ENCODE results near the gene CAPN15.

Gene CAPN15

DNA sequence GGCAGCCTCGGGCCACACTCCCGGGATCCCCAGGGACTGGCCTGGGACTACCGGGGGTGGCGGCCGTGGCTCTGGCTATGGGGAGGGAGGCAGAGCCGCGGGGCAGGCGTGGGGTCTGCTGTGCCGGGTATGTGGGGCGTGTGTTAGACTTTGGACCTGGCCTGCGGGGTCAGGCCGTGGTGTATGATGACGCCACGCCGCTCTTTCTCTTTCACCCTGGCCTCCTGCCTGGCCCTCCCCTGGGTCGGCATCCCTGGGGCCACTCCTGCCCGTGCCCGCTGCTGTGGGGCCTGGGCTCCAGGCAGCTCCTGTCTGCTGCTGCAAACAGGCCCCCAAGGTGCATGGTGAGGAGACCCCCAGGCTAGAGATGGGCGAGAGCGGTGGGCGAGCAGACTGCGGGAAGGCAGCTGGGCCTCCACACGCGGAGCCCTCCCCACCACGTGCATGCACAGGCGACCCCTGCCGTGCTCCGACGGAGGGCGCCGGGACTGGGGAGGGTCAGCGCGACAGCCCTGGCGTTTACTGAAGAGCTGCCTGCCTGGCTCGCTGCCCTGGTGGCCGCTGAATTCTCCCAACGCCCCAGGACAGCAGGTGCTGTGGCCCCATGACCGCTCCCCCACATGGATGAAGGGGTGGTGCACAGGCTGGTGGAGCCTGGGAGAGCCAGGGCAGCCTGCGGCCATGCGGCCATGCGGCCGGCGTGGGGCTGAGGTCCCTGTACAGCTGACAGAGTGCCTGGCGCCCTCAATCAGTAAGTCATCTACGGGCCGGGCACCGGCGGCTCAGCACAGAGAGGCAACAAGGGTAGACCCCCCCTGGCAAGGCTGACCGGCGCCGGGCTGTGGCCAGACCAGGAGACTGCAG is 16.0 kb downstream of the CAPN15 start:
- DNase-seq (ENCODE audit: low read depth in 2 of 3, low spot score in 2 of 3), result no peak

DNA sequence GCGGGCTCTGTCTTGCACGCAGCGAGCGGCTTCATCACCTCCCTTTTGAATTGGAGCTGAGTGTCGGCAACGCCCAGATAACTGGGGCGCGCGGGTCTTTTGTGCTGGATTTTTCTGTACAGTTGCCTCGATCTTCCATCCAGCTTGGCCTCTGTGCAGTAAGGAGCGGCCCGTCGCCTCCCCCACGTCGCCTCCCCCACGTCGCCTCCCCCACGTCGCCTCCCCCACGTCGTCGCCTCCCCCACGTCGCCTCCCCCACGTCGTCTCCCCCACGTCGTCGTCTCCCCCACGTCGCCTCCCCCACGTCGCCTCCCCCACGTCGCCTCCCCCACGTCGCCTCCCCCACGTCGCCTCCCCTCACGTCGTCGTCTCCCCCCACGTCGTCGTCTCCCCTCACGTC is 17.0 kb downstream of the CAPN15 start:
- no peak for DNase-seq (ENCODE audit: low read depth in 2 of 3, low spot score in 2 of 3)

DNA sequence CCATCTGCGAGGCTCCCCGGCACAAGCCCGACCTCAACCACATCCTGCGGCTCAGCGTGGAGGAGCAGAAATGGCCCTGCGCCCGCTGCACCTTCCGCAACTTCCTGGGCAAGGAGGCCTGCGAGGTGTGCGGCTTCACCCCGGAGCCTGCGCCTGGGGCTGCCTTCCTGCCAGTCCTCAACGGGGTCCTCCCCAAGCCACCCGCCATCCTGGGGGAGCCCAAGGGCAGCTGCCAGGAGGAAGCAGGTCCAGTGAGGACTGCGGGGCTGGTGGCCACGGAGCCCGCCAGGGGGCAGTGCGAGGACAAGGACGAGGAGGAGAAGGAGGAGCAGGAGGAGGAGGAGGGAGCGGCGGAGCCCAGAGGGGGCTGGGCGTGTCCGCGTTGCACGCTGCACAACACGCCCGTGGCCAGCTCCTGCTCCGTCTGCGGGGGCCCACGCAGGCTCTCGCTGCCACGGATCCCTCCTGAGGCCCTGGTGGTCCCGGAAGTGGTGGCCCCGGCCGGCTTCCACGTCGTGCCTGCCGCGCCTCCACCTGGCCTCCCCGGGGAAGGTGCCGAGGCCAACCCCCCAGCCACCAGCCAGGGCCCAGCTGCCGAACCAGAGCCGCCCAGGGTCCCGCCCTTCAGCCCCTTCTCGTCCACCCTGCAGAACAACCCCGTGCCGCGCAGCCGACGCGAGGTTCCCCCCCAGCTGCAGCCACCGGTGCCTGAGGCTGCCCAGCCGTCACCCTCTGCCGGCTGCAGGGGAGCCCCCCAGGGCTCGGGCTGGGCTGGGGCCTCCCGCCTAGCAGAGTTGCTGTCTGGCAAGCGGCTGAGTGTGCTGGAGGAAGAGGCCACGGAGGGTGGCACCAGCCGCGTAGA is 19.6 kb downstream of the CAPN15 start:
- DNase-seq (ENCODE audit: low read depth in 2 of 3, low spot score in 2 of 3), result no peak

DNA sequence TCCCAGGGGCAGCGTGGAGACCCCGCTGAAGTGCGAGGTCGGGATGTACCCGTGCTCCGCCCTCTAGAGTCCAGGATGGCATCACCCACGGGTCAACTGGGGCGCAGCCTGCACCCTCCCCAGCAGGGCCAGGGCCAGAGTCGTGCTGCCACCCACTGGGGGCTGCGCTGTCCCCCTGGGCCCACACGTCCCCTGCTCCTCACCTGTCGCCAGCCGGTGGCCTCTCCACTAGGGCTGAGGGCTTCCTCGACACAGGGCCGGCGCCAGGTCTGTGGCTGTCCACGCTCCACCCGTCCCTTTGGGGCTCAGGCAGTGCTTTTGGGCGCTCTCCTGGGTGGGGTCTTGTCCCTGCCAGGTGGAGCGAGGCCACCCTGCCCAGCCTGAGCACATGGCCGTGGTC is 21.1 kb downstream of the CAPN15 start:
- no peak for DNase-seq (ENCODE audit: low read depth in 2 of 3, low spot score in 2 of 3)

DNA sequence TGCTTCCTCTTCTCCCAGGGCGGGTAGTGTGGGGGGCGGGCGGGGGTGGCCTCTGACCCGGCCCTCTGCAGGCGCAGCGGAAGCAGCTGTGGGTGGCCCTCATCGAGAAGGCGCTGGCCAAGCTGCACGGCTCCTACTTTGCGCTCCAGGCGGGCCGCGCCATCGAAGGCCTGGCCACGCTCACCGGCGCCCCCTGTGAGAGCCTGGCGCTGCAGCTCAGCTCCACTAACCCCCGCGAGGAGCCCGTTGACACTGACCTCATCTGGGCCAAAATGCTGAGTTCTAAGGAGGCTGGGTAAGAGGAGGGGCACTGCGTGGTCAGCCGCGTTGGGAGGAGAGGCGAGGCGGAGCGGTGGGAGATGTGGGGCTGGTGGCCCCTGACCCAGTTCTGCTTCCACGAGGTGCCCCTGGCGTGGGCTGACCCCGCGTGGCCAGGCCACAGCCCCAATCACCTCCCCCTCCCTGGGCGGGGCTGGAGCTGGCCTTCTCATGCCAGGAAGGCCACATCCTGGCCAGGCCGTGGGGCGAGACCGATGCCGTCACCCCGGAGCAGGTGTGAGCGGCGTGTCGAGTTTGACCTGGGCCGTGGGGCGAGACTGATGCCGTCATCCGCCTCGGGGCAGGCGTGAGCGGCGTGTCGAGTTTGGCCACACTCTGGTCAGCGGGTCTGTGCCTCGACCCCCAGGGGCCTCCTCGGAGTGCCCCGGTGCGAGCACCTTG is 22.2 kb downstream of the CAPN15 start:
- DNase-seq (ENCODE audit: low read depth in 2 of 3, low spot score in 2 of 3), result no peak

DNA sequence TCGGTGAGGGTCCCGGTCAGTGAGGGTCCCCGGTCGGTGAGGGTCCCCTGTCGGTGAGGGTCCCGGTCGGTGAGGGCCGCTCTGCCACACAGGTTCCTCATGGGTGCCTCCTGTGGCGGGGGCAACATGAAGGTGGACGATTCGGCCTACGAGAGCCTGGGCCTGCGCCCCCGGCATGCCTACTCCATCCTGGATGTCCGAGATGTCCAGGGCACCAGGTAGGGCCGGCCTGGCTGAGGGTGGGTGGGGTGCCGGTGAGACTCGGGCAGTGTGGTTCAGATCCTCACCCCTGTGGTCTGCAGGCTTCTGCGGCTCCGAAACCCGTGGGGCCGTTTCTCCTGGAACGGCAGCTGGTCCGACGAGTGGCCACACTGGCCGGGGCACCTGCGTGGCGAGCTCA is 23.7 kb downstream of the CAPN15 start:
- no peak for DNase-seq (ENCODE audit: low read depth in 2 of 3, low spot score in 2 of 3)

DNA sequence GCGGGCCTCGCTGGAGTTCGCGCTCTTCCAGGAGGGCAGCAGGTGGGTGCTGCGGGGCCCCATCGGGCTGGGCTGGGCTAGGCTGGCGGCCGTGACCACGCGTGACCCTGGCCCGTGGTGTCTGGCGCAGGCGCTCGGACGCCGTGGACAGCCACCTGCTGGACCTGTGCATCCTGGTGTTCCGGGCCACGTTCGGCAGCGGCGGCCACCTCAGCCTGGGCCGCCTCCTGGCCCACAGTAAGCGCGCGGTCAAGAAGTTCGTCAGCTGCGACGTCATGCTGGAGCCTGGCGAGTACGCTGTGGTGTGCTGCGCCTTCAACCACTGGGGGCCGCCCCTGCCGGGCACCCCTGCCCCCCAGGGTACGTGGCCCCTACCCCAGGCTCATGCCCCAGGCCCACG is 24.7 kb downstream of the CAPN15 start:
- no peak for DNase-seq (ENCODE audit: low read depth in 2 of 3, low spot score in 2 of 3)

DNA sequence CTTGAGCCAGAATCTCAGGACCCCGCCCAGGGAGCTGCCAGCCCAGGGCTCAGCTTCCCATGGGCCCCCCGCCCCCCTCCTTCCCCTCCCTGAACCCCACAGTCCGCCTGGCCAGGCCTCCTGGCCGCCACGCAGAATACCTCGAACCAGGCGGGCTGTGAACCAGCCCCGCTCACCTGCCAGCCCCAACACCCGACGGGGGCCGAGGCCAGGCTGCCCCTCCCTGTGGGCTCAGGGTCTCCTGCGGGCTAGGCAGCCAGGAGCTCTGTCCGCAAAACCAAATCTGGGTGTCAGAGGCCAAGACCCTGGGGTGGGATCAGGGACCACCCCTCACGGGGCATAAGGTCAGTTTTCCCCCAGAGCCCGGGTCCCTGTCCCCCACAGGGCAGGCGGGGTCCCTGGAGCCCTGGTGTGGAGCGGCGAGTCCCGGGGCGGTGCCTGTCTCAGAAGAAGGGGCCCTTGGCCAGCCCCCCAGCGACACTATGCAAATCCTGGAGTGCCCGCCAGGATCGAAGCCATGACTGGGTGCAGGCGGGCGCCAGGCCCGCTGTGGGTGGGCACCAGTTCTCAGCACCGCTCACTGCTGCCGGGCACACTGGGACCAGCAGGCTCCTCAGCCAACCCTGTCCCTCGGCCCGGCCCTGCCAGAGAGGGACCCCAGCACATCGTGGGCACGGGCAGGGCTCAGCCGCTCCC is 26.2 kb downstream of the CAPN15 start:
- no peak for DNase-seq (ENCODE audit: low read depth in 2 of 3, low spot score in 2 of 3)

DNA sequence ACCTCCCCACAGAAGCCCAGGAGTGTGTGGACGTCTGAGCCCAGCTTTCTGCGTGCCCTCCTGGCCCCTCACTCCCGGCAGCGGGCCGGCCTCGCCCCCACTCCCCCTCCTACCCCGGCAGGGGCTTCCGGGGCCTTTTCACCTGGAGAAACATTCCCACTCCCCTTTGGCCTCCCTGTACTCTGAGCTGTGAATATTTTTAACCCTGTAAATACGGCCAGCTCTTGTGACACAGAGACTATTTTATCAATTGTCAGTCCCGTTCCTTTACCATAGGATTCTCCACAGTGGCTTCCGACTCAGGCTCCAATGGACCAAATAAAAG is 26.7 kb downstream of the CAPN15 start:
- DNase-seq (ENCODE audit: low read depth in 2 of 3, low spot score in 2 of 3), result no peak

DNA sequence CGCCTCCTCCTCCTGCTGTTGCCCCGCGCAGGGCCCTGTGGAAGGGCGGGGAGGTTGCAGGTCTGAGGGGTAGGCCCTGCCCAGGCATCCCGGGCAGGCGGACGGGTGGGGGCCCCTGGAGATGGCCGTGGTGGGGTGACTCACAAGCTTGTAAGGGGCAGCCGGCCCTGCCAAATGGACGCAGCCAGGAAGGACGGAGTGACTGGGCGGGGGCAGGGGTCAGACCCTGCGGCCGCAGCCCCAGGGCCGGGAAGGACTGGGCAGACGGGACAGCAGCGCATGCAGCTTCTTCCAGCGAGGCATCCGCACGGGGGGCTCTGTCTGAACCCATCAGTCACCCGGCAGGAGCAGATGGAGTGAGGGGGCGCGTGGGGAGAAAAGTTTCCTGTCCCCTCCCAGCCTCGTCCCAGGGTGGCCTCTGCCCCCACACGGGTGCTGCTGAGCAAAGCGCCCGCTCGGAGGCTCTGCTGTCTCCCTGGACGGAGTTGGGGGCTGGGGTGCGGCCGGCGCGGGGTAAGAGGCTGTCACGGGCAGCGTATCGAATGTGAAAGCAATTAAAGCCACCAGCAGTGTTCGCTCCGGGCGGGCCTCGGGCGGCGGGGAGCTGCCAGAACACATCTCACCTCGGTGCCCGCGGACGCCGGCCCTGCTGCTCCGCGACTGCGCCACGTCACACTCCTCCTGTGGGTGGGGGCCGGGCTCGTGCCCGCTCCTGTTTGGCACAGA is 27.3 kb downstream of the CAPN15 start:
- no peak for DNase-seq (ENCODE audit: low read depth in 2 of 3, low spot score in 2 of 3)

DNA sequence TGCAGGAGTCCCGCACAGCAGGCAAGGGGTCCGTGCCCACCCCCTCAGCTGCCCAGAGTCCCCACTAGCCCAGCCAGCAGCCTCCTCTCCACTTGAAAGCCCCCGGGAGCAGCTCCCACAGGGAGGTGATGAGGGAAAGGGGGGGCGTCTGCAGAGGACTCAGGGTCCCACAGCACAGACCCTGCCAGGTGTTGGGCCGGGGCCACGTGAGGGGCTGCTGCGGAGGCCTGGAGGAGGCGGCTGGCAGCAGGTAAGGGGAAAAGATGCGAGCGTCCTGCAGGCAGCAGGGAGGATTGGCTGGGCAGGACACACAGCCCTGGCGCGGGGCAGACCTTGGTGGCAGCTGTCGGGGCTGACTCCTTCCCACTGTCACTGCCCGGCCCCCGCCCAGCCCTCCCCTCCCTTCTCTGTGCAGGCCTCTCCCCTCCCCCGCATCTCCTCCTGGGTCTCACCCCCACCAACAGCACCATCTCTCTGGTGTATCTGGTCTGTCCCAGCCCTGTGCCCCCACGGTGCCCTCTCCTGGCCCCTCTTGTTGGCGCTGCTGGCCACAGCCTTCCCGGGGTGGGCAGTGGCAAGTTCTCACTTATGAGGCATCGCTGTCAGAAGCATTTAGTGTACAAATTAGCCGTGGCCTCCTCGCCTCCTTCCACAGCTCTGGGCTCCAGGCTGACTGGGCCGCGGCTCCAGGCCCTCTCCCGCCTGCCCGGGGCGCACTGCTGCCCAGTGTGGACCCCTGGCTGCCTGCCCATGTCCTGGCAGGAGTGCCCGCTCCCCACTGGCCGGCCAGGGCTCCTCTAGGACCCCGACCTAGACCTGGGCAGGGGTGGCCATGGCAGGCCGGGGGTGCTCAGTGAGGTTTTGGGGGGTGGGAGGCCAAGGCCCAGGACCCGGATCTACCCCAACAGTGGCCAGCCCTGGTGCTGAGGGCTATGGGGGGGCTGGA is 28.3 kb downstream of the CAPN15 start:
- DNase-seq (ENCODE audit: low read depth in 2 of 3, low spot score in 2 of 3), result no peak

DNA sequence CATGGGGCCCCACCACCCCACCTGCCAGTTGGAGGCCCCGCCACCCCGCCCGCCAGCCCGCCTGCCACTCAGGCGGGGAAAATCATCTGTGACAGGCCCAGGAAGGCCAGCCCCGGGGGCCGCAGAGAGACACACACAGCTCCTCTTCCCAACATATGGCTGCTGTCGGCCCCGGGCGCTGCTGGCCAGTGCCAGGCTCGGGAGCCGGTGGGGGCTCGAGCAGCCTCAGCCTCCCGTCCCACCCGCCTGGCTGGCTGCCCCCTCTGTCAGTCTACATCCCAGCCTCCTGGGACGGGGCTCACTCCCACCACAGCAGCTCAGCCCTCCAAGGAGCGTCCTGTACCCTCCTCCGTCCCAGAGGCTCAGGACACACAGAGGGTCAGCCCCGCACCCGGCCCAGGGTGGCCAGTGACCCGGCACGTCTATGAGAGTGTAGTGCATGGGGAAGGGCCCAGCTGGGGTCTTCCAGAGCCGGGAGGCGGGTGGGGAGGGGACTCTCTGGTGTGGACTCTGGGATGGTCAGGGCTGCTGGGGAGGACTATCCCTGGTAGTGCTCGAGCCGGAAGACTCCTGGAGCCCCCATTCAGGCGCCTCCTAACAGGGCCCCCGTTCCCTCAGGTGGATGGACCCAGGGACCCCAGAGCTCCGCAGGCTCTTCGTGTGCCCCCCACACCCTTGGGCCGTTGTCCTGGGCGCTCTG is 29.1 kb downstream of the CAPN15 start:
- DNase-seq (ENCODE audit: low read depth in 2 of 3, low spot score in 2 of 3), result no peak

DNA sequence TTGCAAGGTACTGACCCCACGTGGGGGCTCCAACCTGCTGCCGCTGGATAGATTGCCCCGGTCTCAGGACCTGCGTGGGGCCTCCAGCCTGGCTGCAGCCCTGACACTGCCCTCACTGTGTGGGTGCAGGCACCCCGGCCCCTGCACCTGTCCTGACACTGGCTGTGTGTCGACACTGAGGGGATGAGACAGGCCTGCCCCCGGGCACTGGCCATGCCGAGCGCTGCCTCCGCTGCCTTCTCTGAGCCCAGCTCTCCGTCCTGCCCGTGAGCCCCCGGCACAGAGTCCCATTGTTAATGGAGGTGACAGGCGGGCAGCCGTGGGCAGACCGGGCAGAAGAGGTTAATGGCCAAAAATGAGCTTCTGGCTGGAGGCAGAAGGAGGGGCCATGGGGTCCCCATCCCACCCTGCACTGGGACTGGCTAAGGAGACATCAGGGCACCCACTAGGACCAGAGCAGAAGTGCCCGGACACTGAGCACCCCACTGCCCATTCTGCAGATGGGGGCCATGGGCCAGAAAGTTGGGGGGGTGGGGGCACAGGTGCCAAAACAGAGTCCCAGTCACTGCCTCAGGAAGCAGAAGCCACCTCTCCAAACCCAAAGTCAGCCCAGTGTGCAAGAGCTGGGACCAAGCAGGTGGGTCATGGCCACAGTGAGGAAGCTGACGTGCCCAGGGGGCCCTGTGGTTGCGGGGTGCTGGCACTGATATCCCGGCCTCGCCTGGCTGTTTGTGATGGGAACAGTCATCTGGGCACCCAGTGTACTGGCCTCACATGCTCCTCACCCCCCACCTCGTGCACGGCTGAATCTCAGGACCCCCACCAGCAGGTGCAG is 30.2 kb downstream of the CAPN15 start:
- DNase-seq (ENCODE audit: low read depth in 2 of 3, low spot score in 2 of 3), result no peak

DNA sequence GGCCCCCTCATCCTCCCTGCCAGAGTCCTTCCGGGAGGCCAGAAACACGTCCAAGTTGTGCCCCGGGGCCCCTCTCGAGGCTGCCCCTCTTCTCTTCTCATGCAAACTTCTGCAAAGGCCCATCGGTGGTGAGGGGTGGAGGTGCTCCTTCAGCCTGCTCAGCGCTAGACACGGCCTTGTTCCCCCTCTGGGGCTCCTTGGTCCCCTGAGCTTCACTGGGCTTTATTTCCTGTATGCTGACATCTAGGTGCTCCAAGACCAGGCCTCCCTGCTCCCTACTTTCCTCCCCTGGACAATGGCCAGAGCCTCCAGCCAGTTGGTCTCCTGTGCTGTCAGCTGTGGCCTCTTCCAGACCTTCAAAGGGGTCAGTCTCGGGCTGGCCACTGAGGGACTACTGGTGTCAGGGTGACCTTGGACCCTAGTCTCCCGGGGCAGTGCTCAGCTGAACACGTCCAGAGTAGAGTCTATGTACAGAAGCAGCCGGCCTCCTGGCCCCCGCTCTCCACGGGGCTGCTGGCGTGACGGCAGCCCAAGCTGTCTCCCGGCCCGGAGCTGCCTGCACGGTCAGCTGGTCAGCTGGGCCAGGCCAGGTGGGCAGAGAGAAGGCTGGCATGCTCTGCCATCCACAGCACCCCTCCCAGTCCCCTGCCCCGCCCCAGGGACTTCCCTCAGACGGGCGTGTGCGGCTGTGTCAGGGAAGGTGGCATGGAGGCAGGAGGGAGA is 30.9 kb downstream of the CAPN15 start:
- DNase-seq (ENCODE audit: low read depth in 2 of 3, low spot score in 2 of 3), result no peak

DNA sequence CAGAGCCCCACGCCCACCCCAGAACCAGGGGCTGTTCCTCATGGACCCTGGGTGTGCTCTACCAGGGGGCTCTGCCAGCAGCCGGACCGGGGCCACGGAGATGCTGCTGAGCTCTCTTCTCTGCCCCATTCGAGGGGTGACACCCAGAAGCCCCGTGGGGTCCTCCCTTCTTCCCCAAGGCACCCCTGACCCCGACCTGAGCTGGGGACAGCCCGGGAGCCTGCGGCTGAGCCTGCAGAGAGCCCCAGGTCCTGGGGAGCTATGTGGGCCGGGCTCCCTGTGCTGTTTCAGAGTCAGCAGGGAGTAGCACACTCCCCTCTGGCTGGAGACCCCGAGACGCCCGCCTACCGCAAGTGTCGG is 31.5 kb downstream of the CAPN15 start:
- DNase-seq (ENCODE audit: low read depth in 2 of 3, low spot score in 2 of 3), result no peak

DNA sequence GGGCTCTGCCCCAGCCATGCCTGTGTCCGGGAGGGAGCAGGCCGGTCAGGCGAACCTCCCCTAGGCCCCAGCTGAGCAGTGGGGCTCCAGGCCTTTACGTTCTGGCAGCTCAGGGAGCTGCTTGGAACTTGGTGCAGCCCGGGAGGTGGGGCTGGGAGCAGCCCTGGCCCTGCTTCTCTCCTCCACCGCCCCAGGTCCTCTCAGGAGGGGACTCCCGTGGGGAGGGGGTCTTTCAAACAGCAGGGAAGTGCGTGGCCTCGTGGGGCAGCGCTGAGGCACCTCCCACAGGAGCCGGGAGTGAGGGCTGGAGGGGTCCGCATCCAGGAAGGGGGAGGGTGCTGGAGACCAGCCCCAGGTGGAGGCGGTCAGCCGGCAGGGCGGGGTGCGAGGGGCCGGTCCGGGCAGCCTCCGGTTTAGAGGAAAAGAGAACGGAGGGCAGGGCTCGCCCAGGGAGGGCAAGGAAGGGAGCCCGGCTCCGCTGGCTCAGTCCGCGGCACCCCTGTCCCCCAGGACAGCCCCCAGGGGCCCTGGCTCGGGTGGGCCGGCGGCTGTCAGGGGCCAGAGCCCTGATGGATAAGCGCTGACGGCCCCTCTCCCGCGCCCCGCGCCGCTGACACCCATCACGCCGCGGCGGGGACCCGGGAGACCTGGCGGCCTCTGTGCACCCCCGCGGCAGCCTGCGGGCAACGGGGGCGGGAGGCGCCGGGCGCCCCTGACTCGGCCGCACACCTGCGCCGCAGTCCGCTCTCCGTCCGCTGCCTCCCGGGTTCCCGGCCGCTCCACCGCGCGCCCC is 32.1 kb downstream of the CAPN15 start:
- no peak for DNase-seq (ENCODE audit: low read depth in 2 of 3, low spot score in 2 of 3)

All from activated CD8-positive, alpha-beta memory T cell treated with anti-CD3 and anti-CD28 coated beads for 48 hours (primary cell).